Caco-2 (cell line): Measurements from ENCODE around the gene CCDC88A. TPM values are rescaled to one million over a fixed set of nuclear protein-coding genes. Genes with fewer than 3 reads are reported as not detected.
"Not testable (repeated sequence)": the region's sequence is repeated elsewhere in the genome, so short reads cannot be mapped to it uniquely, and the experiment has no call there.

Experiments used
- BruUV-seq: library from RNA; stranded (reverse); fragments of 400-500 nt; replicated peaks from 2 replicates; lab custom pipeline; 2021; lab: Mats Ljungman, UMichigan
- CTCF ChIA-PET: fragments of 300-600 bp; sonication (Branson Sonifier 250); formaldehyde crosslinking; loops from one replicate; lab custom pipeline; 2022; ENCODE audit warnings: antibody characterized with exemption; lab: Charles Lee
- POLR2A ChIA-PET: fragments of 300-600 bp; sonication (Branson Sonifier 250); formaldehyde crosslinking; loops from one replicate; lab custom pipeline; 2022; ENCODE audit warnings: antibody characterized with exemption; lab: Charles Lee
- DNase-seq, 2 experiments: peaks; one replicate each; pipeline versions ENCODE4 v3.0.0 to v3.0.0-alpha.2; 2020 to 2022
- H3K27me3 ChIP-seq: replicated peaks from 2 replicates; pipeline ENCODE4 v1.6.0; 2011; ENCODE audit warnings: low read length; ENCODE audit not compliant: control insufficient read depth, insufficient read depth
- H3K36me3 ChIP-seq: 2 replicates; pipeline ENCODE4 v1.5.1; 2011; ENCODE audit warnings: low read length; ENCODE audit not compliant: control insufficient read depth, insufficient read depth
- H3K4me1 ChIP-seq: fragments of 250-450 bp; sonication (Bioruptor Pico); 2 replicates; pipeline ENCODE4 v1.5.1; 2020; ENCODE audit warnings: mild to moderate bottlenecking
- H3K4me3 ChIP-seq: 2 replicates; pipeline ENCODE4 v1.5.1; 2011; ENCODE audit warnings: low read depth, mild to moderate bottlenecking, control low read depth, low read length
- H3K9me3 ChIP-seq: fragments of 250-450 bp; sonication (Bioruptor Pico); 2 replicates; pipeline ENCODE4 v1.5.1; 2020; ENCODE audit warnings: mild to moderate bottlenecking, moderate library complexity
- H3K27ac Mint-ChIP-seq: one replicate; pipeline ENCODE4 v1.8.0; 2022; ENCODE audit warnings: mixed read lengths; ENCODE audit not compliant: unreplicated experiment
- H3K27me3 Mint-ChIP-seq: one replicate; pipeline ENCODE4 v1.8.0; 2022; ENCODE audit warnings: mixed read lengths; ENCODE audit not compliant: insufficient read depth, unreplicated experiment
- H3K36me3 Mint-ChIP-seq: one replicate; pipeline ENCODE4 v1.8.0; 2022; ENCODE audit warnings: mild to moderate bottlenecking, mixed read lengths; ENCODE audit not compliant: insufficient read depth, unreplicated experiment
- H3K4me1 Mint-ChIP-seq: one replicate; pipeline ENCODE4 v1.8.0; 2022; ENCODE audit warnings: low read depth, mixed read lengths; ENCODE audit not compliant: unreplicated experiment
- H3K4me3 Mint-ChIP-seq: one replicate; pipeline ENCODE4 v1.8.0; 2022; ENCODE audit warnings: mild to moderate bottlenecking, moderate library complexity, mixed read lengths; ENCODE audit not compliant: unreplicated experiment
- H3K9me3 Mint-ChIP-seq: one replicate; pipeline ENCODE4 v1.8.0; 2022; ENCODE audit warnings: mixed read lengths; ENCODE audit not compliant: unreplicated experiment
- intact Hi-C: fragments of 100-400 bp; cut with micrococcal nuclease; formaldehyde crosslinking; loops from one replicate; pipeline ENCODE4 v1.10.0; 2022; ENCODE audit not compliant: unreplicated experiment
- total RNA-seq: library from RNA; stranded (reverse); gene quantifications from 2 replicates; pipeline ENCODE4 v1.2.3, GENCODE V29; 2022
- TF ChIP-seq, protein P1 (sequence below), 2 experiments: fragments of 200-600 bp in 1 of 2; IDR thresholded peaks; 1 replicate in 1 of 2; 2 replicates in 1 of 2; pipeline versions ENCODE4 v1.5.1 to v1.8.0; 2011 to 2022; ENCODE audit warnings: antibody characterized with exemption in 1 of 2, control low read depth in 1 of 2, inconsistent platforms in 1 of 2, low read depth in 1 of 2, low read length in 1 of 2, mild to moderate bottlenecking in 1 of 2, moderate library complexity in 1 of 2; ENCODE audit not compliant: insufficient read depth in 1 of 2, severe bottlenecking in 1 of 2, unreplicated experiment in 1 of 2

CCDC88A gene
- total RNA-seq, 1 experiment from 2014 or later, result 7.7 TPM

DNA sequence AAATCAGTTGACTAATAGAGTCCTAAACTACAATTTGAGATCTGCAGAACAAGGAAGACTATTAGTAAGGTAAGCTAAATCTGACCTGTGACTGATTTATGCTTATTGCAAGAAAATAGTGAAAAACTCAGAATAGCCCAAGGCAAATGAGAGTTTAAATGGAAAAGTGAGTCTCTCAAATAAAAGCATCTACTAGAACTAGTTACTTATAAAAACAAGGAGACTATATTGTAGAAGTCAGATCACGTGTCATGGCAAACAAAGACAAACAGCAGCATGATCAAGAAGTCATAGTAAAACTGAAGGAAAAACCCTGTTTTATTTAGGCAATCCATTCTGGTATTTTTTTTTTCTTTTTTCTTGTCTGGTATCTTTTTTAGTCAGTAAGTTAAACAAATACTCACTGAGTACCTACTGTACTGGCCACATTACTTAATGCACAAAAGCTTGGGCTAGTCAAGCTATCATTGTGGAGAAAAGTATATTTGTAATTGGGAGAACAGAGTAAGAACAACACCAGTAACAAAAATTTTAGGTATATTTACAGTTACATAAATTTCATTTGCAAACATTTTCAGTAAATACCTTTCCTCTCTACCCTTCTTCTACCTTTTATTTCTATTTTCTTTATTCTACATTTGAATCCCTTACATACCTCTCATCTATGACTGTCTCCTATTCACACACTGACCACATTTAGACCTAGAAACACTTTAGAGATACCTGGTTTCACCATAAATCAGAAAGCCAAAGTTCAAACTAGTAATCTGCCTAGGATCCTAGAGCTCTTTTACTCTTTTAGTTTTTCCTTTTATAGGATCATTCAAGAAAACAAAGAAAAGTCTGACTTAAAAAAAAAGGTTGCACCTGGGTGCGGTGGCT, 23.7 kb downstream of the CCDC88A start:
- H3K4me1 Mint-ChIP-seq, result no peaks in the 10 kb centered on the region
- H3K36me3 Mint-ChIP-seq, result no peaks in the 10 kb centered on the region
- TF ChIP-seq, protein P1, sequence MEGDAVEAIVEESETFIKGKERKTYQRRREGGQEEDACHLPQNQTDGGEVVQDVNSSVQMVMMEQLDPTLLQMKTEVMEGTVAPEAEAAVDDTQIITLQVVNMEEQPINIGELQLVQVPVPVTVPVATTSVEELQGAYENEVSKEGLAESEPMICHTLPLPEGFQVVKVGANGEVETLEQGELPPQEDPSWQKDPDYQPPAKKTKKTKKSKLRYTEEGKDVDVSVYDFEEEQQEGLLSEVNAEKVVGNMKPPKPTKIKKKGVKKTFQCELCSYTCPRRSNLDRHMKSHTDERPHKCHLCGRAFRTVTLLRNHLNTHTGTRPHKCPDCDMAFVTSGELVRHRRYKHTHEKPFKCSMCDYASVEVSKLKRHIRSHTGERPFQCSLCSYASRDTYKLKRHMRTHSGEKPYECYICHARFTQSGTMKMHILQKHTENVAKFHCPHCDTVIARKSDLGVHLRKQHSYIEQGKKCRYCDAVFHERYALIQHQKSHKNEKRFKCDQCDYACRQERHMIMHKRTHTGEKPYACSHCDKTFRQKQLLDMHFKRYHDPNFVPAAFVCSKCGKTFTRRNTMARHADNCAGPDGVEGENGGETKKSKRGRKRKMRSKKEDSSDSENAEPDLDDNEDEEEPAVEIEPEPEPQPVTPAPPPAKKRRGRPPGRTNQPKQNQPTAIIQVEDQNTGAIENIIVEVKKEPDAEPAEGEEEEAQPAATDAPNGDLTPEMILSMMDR (IDR thresholded peaks at IDR 0.05; ENCODE audit: insufficient read depth in 1 of 2, low read depth in 1 of 2, low read length in 1 of 2, severe bottlenecking in 1 of 2, unreplicated experiment in 1 of 2), result no peak
- peaks cover 6% of the 10 kb centered on the region for H3K9me3 Mint-ChIP-seq
- H3K27ac Mint-ChIP-seq, result no peak overlapping the region
- Histone ChIP-seq H3K27me3 (no peaks in the 10 kb centered on the region), H3K4me3 (no peak overlapping the region), H3K36me3 (no peaks in the 10 kb centered on the region), H3K9me3 (no peaks in the 10 kb centered on the region), H3K4me1 (no peaks in the 10 kb centered on the region)
- intact Hi-C loops, result no loop called here
- H3K4me3 Mint-ChIP-seq, result no peak overlapping the region
- CTCF ChIA-PET, result no interaction called here
- BruUV-seq, result no TSS peak
- POLR2A ChIA-PET, result no interaction called here
- no peak for DNase-seq
- no peaks in the 10 kb centered on the region for H3K27me3 Mint-ChIP-seq

DNA sequence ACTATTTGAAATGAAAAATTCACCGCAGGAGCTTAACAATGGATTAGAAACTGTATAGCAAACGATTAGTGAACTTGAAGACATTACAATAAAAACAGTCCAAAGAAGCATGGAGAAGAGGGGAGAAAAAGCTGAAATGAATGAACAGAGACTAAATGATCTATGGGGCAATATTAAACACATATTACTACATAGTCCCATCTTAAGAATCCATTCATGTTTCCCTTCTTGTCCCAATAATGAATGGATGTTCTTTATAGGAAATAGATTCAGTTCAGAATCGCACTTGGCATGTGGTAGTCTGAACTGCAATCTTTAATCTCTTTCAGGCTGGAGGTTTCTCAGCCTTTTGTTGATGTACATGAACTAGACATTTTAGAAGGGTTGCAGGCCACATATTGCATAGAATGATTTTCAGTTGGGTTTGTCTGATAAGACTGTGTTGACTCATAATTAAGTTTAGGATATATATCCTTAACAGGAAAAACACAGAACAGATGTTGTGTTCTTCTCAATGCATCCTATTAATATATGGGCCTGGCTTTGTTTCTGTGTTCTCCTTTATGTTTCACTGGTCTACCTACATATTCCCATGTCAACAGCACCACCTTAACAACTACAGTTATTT, 27.9 kb downstream of the CCDC88A start:
- H3K36me3 Mint-ChIP-seq, result no peaks in the 10 kb centered on the region
- no peak overlapping the region for H3K4me3 ChIP-seq
- TF ChIP-seq, protein P1 (IDR thresholded peaks at IDR 0.05; ENCODE audit: insufficient read depth in 1 of 2, low read depth in 1 of 2, low read length in 1 of 2, severe bottlenecking in 1 of 2, unreplicated experiment in 1 of 2), result no peak
- no peaks in the 10 kb centered on the region; the same call in 1 of the 2 replicates for H3K27me3 ChIP-seq
- no peak overlapping the region for H3K4me3 Mint-ChIP-seq
- H3K27ac Mint-ChIP-seq, result no peak overlapping the region
- POLR2A ChIA-PET, result no interaction called here
- DNase-seq, result no peak
- H3K27me3 Mint-ChIP-seq, result no peaks in the 10 kb centered on the region
- no TSS peak for BruUV-seq
- H3K9me3 ChIP-seq, result no peaks in the 10 kb centered on the region
- H3K4me1 Mint-ChIP-seq, result no peaks in the 10 kb centered on the region
- CTCF ChIA-PET, result no interaction called here
- no peaks in the 10 kb centered on the region for H3K36me3 ChIP-seq
- H3K4me1 ChIP-seq, result no peaks in the 10 kb centered on the region
- H3K9me3 Mint-ChIP-seq, result peaks cover 15% of the 10 kb centered on the region
- intact Hi-C loops, result no loop called here

- Histone ChIP-seq H3K4me1 (no peaks in the 10 kb centered on the region), H3K9me3 (no peaks in the 10 kb centered on the region), H3K4me3 (no peak overlapping the region), H3K36me3 (no peaks in the 10 kb centered on the region), H3K27me3 (no peaks in the 10 kb centered on the region; the same call in 1 of the 2 replicates)
- BruUV-seq, result no TSS peak
- POLR2A ChIA-PET, result no interaction called here
- intact Hi-C loops, result no loop called here
- Mint-ChIP-seq H3K4me1 (no peaks in the 10 kb centered on the region), H3K36me3 (no peaks in the 10 kb centered on the region), H3K27ac (no peak overlapping the region), H3K9me3 (peaks cover 15% of the 10 kb centered on the region), H3K4me3 (no peak overlapping the region), H3K27me3 (no peaks in the 10 kb centered on the region)
- CTCF ChIA-PET, result no interaction called here
- TF ChIP-seq, protein P1 (IDR thresholded peaks at IDR 0.05; ENCODE audit: insufficient read depth in 1 of 2, low read depth in 1 of 2, low read length in 1 of 2, severe bottlenecking in 1 of 2, unreplicated experiment in 1 of 2), result no peak
- no peak for DNase-seq
Measured at GRCh38 chr2:55391155-55391554, 28.5 kb downstream of the CCDC88A start.

- not testable (repeated sequence) for DNase-seq
Measured at GRCh38 chr2:55385516-55385915, 34.1 kb downstream of the CCDC88A start.

More at GRCh38 chr2:55385516-55385915, 34.1 kb downstream of the CCDC88A start:
- H3K36me3 ChIP-seq, H3K27me3 ChIP-seq, H3K4me3 ChIP-seq, CTCF ChIA-PET, POLR2A ChIA-PET, H3K9me3 Mint-ChIP-seq, H3K36me3 Mint-ChIP-seq, H3K4me3 Mint-ChIP-seq, H3K4me1 ChIP-seq, H3K27me3 Mint-ChIP-seq, H3K9me3 ChIP-seq, H3K27ac Mint-ChIP-seq, H3K4me1 Mint-ChIP-seq, intact Hi-C loops, BruUV-seq: not testable (repeated sequence)
